KBM-7 (cell line): ENCODE measurements around the gene PDX1.
A peak's percentile ranks its signal among the peaks of the same experiment; 100 is the strongest.

Experiments used
- DNase-seq: peaks from one replicate; pipeline ENCODE4 v3.0.0-alpha.2; 2015
- in situ Hi-C: fragments of 300-500 bp; cut with MboI; formaldehyde crosslinking; loops from 2 replicates; pipeline ENCODE4 v1.14.3; 2020; ENCODE audit warnings: low sequenced_read_pairs, low pct_unique_long_range_greater_than_20kb, mixed read lengths

PDX1 gene

GRCh38 chr13:27967736-27968315 is 48.0 kb downstream of the PDX1 start:
- DNase-seq, result no peak
- in situ Hi-C loops, result no loop called here

- in situ Hi-C loops, result no loop called here
- DNase-seq, result peak; percentile 58
Observed at GRCh38 chr13:27968316-27969081, 48.7 kb downstream of the PDX1 start.

- in situ Hi-C loops, result no loop called here
- DNase-seq, result peak; percentile 81
Observed at GRCh38 chr13:27969082-27969865, 49.5 kb downstream of the PDX1 start, which contains the start of gene CDX2. CDX2 (minus strand) TSS chr13:27969315; CDS start chr13:27969006, 309 bp downstream.

GRCh38 chr13:27969866-27970229 is 50.0 kb downstream of the PDX1 start:
- in situ Hi-C loops, result no loop called here
- no peak for DNase-seq

GRCh38 chr13:27970382-27971235 is 50.8 kb downstream of the PDX1 start:
- in situ Hi-C loops, result no loop called here
- DNase-seq, result no peak

GRCh38 chr13:27971236-27971645 is 51.4 kb downstream of the PDX1 start:
- in situ Hi-C loops, result no loop called here
- DNase-seq, result no peak

- no peak for DNase-seq
- in situ Hi-C loops, result no loop called here
Observed at GRCh38 chr13:27971776-27972477, 52.1 kb downstream of the PDX1 start.

GRCh38 chr13:27972478-27972820 is 52.6 kb downstream of the PDX1 start:
- no peak for DNase-seq
- in situ Hi-C loops, result no loop called here

- in situ Hi-C loops, result no loop called here
- DNase-seq, result no peak
Observed at GRCh38 chr13:27973291-27973690, 53.5 kb downstream of the PDX1 start.

- no peak for DNase-seq
- in situ Hi-C loops, result no loop called here
Observed at GRCh38 chr13:27973961-27974662, 54.3 kb downstream of the PDX1 start.
